ENCODE measurements around the gene GPC6.

DNA sequence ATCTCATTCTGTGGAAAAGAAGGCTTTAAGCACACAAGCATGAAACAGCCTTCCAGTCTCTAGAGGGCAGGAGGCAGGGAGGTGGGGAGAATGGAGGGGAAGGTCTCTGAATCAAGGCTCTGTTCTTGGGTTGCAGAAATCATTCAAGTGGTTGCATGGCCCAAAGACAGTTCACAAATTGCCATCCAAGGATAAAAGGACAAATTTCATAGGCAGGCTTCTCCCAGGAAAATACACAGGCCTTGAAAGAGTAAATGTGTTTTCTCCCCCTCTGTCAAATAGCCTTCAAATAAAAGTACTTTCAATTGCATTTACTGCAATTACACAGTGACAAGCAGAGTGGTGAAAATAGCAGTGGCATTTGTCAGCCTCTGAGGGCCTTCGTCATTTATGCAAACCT is 802.0 kb downstream of the GPC6 start:
- TF ChIP-seq, protein P1, sequence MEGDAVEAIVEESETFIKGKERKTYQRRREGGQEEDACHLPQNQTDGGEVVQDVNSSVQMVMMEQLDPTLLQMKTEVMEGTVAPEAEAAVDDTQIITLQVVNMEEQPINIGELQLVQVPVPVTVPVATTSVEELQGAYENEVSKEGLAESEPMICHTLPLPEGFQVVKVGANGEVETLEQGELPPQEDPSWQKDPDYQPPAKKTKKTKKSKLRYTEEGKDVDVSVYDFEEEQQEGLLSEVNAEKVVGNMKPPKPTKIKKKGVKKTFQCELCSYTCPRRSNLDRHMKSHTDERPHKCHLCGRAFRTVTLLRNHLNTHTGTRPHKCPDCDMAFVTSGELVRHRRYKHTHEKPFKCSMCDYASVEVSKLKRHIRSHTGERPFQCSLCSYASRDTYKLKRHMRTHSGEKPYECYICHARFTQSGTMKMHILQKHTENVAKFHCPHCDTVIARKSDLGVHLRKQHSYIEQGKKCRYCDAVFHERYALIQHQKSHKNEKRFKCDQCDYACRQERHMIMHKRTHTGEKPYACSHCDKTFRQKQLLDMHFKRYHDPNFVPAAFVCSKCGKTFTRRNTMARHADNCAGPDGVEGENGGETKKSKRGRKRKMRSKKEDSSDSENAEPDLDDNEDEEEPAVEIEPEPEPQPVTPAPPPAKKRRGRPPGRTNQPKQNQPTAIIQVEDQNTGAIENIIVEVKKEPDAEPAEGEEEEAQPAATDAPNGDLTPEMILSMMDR (IDR thresholded peaks at IDR 0.05), result no peak
- no peak for TF ChIP-seq POLR2AphosphoS5 (IDR thresholded peaks at IDR 0.05; ENCODE audit: insufficient read depth in 1 of 2, low read depth in 1 of 2)
- no peak for TF ChIP-seq POLR2A (IDR thresholded peaks at IDR 0.05)

Data from vagina (tissue), 2 donors.